Stimulated activated CD4-positive, alpha-beta T cell treated with anti-CD3 and anti-CD28 coated beads, Interleukin-1b, Interleukin-23, amount 100 ng/mL, for 24 hours (primary cell): Measurements from ENCODE around the gene SEMA4D.

Experiments used
- DNase-seq, 4 experiments: peaks; one replicate each; pipeline ENCODE4 v3.0.0-alpha.2; 2020; ENCODE audit warnings: low read depth in 4 of 4, low spot score in 1 of 4

Gene SEMA4D

DNA sequence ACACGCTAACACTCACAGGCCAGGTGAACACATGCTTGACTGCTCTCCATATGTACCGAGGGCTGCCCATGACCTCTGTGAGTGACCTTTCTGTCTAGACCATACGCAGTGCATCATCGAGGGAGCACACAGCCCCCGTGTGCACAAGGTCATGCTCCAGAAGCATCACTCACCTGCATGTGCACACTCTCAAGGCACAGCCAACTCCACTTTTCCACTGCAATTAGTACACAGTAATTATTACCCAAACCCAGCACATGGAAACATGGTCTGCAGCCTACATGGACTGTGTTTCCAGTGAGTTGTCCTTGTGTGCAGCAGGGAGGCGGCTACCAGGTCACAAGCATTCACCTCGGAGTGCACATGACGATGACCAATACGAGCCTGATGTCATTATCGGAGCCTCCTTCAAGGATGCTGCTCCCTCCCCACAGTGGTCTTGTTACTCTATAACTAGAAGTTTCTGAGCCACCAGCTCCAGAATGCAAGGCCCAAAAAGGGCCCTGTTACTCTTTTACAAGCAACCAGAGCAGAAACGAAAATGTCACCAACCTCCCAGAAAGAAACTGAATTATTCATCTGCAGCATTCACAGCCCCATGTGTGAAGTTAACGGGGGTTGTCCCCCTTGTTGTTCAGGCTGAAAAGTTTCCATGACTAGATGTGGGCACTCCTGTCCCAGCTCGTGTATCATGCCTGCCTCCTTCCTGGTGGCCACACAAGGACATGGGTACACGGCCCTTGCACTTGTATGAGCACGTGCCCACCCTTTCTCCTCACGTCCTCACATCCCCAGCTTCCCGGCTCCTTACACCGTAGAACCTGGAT, 31.2 kb downstream of the SEMA4D start:
- no peak for DNase-seq

DNA sequence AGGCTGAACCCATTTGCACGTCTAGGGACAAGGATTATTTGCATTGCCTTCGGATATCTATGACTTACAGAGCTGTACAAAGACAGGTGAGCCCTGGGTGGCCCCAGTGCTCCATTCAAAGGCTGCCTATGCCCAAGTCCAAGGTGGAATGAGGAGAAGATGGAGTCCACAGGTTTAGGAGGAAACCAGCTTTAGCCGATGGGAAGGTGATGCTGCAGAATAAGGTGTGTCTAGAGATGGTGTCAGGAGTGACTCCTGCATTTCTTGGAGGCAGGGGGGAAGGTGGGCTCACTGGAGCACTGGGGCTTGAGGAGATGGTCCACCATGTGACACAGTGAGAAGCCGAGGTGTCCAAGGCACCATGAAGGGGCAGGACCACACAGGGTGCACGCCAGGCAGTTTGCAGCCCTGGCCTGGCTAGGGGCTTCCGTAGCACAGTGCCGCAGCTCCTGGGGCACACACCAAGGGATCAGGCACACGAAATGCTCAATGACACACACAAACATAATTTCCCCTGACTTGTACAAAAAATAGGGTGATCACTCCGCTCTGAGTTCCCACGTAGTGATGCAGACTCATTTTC, 32.1 kb downstream of the SEMA4D start:
- no peak for DNase-seq

- DNase-seq = no peak
Measured at GRCh38 chr9:89465001-89465451, 32.9 kb downstream of the SEMA4D start.

DNA sequence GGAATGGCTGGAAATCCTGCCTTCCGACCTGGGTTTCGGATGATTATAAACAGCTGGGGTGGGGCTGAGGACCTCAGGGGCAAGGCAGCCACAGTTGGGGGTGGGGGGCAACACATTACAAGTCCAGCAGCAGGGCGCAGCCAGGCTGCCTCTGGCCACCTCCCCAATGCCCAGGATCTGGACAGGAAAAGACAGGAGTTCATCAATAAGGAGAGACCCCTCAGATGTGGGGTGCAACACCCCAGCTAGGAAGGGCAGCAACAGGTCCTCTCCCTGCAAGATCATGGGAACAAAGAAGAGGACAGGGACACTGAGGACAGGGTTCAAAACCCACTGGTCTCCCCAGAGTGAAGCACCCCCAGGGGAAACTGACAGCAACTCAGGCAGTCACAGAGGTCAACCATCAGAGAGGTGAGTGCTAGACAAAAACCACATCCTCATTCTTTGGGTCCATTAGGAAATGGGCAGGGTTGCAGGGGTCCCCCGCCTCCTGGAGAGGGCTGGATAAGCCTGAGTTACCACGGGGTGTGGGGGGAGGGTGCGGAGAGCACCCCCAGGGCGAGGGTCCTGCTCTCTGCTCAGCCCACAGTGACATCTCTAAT, 33.5 kb downstream of the SEMA4D start:
- DNase-seq = no peak

DNA sequence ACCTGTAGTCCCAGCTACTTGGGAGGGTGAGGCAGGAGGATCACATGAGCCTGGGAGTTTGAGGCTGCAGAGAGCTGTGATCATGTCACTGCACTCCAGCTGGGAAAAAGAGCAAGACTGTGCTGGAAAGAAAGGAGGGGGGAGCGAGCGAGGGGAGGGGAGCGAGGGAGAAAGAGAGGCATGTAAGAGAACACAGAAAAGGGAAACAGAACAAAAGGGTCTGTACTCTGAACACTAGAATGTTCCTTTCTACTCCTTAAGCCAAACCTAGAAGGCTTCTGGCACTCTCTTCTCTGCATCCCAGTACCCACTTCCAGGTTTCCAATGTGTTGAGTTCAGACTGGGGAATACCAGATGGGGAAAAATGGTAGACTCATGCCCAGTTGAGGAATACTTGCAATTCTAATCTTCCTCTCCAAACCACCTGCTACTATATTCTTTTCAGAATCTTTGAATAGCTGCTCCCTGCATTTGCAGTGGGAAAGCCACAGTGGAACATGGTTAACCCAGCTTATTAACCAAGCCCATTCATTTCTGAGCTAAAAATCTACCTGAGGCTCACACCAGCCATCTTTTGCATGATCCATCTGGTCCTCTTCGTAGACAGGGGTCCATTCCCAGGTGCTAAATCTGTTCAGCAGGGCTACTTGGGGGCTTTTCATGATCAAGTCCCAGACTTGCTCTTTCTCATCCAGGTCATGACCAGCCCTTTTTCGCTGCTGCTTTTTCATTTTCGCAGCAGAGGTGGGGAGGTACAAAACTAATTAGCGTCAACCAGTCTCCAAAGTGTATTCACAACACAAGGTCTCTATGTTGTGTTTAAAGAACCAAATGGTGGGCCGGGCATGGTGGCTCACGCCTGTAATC, 34.9 kb downstream of the SEMA4D start:
- no peak for DNase-seq

GRCh38 chr9:89462199-89462598, 35.7 kb downstream of the SEMA4D start:
- DNase-seq = no peak

GRCh38 chr9:89461265-89461664, 36.6 kb downstream of the SEMA4D start:
- no peak for DNase-seq

GRCh38 chr9:89460551-89460950, 37.4 kb downstream of the SEMA4D start:
- no peak for DNase-seq

- no peak for DNase-seq
Measured at GRCh38 chr9:89458768-89459496, 39.0 kb downstream of the SEMA4D start.

DNA sequence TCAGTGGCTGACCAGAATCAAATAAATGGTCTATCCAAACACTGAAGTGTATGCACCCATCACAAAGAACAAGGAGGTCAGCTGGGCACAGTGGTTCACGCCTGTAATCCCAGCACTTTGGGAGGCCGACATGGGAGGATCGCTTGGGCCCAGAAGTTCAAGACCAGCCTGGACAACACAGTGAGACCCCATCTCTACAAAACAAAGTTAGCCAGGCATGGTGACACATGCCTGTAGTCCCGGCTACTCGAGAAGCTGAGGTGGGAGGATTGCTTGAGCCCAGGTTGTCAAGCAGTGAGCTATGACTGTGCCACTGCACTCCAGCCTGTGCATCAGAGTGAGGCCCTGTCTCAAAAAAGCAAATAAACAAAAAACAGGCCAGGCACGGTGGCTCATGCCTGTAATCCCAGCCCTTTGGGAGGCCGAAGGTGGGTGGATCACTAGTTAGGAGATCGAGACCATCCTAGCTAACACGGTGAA, 40.5 kb downstream of the SEMA4D start:
- no peak for DNase-seq

DNA sequence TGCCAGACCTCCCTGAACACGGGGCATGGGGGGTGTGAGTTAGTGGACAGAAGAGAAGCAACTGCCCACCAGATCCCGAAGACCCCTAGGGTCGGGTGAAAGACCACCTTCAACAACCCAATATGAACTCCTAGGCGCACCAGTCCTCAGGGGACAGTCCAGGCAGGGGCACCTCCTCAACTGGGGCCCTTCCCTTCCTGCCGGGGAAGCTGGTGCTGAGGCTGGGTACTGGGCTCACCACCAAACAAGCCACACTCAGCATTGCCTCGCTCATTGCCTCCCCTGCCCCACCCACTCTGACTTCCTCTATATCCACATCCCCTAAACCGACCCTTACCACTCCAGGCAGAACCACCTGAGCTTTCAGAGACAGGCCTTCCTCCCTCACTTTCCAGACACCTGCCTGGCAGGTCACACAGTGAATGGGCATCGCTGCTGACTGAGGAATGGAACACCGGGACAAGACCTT, 42.5 kb downstream of the SEMA4D start:
- DNase-seq = no peak

GRCh38 chr9:89454498-89455355, 43.2 kb downstream of the SEMA4D start:
- DNase-seq = no peak

DNA sequence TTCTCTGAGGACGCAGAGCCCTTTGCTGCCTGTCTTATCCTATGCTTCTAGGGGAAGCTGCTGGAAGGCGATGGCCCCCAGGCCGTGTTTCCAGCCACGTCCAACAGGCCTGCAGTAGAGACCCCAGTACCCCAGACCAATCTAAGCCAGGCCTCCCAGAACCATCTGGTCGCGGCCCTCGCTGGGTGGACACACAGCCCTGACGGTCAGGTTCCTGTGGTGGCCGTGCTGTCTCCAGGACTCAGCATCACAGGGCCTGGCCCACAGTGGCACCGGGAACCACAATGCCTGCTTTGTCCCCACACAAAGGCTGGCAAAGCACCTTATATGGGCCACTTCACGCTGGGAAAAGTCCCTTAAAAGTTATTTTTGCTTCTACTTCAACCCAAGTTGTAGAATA, 44.5 kb downstream of the SEMA4D start:
- DNase-seq = no peak

- no peak for DNase-seq
Measured at GRCh38 chr9:89452561-89452960, 45.4 kb downstream of the SEMA4D start.

DNA sequence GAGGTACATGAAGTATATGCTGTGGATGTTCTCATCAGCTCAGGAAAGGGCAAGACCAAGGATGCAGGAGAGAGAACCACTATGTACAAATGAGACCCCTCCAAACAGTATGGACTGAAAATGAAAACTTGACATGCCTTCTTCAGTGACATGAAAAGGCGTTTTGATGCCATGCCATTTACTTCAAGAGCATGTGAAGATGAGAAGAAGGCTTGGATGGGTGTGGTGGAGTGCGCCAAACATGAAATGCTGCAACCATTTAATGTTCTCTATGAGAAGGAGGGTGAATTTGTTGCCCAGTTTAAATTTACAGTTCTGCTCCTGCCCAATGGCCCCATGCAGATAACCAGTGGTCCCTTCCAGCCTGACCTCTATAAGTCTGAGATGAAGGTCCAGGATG, 47.7 kb downstream of the SEMA4D start:
- DNase-seq = no peak

DNA sequence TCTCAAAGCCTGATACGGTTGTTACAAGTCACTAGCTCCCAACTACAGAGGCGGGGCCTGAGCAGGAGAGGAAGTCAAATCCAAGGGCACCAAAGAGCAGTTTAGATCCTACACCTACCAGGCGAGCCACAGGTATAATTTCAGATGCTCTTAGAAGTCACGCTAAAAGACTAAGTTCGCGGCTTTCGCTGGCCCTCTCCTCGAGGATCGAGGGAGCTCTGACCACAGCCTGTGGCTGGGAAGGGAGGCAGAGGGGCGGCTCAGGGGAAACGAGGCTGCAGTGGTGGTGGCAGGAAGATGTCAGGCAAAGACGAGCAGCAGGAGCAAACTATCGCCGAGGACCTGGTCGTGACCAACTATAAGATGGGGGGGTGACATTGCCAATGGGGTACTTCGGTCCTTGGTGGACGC, 48.6 kb downstream of the SEMA4D start:
- DNase-seq = no peak

DNA sequence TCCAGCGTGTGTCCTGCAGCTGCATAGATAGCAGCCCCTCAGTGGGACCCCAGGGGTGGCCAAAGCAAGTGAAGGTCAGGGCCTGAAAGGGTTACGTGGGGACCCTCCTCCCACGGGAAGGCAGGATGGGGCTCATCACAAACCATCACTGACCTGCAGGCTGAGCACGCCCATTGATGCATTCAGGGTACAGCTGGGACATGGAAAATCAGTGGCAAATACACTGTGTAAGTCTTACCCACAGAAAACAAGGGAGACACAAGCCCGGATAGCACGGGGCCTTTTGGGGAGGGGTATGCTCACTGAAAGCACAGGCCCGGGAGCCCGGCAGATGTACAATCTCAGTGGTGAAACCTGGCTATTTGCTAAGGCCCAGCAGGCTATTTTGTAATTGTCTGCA, 49.1 kb downstream of the SEMA4D start:
- DNase-seq = no peak

GRCh38 chr9:89448381-89448780, 49.5 kb downstream of the SEMA4D start:
- no peak for DNase-seq

DNA sequence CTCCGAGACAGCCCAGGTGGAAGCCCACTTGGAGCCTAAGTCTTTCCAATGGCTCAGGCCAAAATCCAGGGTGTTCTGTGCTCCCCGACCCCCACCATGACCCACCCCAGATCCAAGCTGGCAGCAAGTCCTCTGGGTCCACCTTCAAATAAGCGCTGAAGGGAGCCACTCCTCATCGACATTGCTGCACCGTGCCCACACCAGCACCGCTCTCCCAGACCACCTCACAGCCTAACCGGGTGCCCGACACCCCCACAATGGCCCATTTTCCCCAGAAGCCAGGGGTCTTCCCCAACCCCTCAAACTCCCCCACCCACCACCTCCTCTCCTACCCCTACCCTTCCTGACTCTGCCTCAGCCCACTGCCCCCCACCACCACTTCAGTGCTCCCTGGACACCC, 50.5 kb downstream of the SEMA4D start:
- DNase-seq = no peak

GRCh38 chr9:89446961-89447310, 51.0 kb downstream of the SEMA4D start:
- DNase-seq = no peak
